SKM-1 (cell line): ENCODE measurements around the gene PLAC9.

Experiments
- DNase-seq: peaks from one replicate; lab custom pipeline; 2025; ENCODE audit not compliant: unreplicated experiment; lab: John Stamatoyannopoulos, UW

PLAC9 gene

DNA sequence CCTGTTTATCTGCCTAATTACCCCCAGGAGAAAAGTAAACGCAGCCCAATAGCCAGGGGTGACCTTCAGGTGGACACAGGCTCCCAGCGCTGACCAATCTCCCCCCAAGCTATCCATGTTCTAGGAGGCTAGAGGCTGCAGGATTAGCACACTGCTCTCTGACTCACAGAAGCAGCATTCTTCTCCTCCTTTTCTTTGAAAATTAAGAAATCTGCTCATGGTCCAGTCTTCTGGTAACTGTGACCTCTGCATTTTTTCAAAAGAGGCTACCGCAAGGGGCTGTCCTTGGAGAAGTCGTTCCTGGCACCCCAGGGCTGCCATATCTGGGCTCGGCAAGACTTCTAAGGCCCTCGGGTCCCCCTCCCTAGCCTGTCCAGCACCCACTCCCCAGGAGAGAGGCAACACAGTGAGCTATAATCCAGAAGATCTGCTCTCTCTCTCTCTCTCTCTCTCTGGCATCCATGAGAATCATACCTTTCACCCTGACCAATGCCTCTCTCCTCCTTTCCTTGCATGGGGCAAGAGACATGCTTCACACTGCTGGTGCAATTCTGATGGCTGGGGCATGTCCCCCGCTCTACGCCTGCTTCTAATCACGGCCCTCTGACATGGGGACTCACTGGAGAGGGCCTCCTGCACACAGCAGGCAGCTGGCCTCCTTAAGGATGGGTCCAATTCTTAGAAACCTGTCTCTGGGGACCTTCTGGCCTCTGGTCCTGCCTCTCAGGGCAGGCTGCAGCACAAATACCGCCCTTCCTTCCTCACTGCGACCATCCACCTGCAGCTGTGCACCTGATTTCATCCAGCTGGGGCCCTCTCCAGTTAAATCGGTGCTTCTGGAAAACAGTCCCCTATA is 45.5 kb downstream of the PLAC9 start:
- no peak for DNase-seq

DNA sequence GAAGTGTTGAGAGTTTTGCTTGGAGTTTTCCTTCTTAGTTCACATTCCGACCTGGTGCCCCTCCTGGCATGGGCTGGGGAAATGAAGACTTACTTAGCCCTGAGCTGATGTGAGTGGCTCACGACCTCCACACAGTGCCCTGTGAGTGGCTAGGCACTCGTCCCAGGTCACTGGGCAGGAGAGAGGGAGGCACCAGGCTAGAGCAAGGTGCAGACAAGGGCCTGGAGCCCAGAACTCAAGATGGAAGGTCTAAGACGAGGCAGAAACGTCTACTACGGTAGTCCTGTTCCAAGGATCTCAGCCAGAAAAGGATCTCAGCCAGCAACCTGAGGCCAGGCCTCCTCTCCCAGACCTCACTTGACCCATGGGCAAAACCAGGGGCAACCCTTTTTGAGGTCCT is 50.5 kb downstream of the PLAC9 start:
- DNase-seq, result no peak

DNA sequence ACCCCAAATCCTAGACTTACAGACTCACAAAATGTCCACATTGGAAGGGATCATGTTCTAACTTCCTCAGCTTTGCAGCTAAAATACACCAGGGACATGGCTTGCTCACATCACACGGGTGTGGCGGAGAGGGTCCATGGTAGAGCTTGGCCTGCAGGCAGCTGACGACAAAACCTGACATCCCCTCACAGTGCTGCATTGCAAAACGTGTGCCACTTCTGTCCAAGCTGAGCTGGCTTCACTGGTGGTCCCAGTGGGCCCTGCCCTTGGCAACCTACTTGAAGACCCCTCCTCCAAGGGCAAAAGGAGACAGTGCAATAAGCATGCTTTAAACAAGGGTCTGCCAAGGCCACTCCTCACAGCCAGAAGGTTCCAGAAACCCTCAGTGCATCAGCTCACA is 50.9 kb downstream of the PLAC9 start:
- DNase-seq, result no peak

DNA sequence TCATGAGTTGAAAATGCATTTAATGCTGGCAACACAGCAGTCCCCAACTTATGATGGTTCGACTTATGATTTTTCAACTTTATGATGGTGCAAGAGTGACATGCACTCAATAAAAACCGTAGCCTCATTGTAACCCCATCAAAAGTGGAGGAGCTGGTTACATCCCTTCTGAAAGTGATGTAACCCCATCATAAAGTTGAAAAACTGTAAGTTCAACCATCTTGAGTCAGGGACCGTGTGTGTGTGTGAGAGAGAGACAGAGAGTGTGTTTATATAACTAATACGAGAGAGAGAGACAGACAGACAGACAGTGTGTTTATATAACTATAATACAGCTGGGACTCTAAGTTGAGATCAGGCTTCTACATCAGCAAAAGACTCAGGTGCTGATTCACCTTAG is 51.8 kb downstream of the PLAC9 start:
- no peak for DNase-seq

DNA sequence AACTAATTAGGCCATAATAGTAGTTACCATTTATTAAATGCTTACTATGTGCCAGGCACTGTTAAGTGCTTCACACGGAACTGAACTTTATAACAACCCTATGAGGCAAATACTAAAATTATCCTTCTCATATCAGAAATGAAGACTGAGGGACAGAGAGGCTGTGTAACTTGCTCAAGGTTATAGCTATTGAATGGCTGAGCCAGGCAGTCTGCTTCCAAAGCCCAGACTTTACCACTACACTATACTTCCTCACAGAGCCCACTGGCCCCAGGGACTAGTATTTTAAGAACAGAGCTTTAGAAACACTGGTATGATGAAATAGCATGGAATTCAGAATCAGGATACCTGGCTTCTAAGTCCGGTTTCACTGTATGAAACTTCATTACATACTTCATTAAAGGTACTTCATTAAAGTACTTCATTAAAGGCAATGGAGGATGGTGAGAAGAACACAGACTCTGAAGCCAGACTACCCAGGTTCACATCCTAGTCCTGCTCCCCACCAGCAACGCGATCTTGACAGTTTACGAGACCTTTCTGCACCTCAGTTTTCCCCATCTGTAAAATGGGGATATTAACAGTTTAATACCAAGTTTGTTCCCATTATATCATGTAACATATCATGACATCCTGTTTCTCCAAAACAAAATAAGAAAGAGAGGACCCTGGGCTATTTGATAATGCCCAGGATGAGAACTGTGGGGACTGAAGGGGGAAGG is 53.2 kb downstream of the PLAC9 start:
- no peak for DNase-seq

DNA sequence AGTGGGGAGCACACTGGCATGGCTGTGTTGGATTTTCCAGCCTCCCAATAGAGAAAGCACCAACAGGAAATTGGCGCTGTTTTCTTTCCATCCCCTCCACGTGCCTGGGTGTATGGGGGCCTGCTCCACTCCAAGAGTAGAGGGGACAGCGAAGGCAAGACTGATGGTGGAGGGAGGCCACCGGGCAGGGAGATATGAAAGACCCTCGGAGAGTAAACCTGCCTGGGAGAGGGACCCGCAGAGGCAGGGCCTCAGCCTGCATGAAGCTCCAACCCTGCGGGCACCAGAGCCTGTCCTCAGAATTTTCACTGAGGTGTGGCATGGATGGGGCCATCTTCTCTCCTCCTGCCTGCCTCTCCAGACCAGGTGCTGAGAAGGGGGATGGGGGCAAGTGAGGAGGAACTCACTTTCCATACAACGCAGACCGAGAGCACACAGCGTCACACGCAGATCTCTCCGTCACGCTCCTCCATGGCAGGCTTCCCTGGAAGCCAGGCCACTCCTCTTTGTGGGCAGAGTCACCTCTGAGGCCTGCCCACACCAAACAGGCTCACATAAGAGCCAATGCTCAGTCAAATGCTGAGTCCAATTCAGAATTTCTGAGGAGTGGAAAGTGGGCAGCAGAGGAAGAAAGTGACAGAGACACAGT is 54.0 kb downstream of the PLAC9 start:
- DNase-seq, result no peak

DNA sequence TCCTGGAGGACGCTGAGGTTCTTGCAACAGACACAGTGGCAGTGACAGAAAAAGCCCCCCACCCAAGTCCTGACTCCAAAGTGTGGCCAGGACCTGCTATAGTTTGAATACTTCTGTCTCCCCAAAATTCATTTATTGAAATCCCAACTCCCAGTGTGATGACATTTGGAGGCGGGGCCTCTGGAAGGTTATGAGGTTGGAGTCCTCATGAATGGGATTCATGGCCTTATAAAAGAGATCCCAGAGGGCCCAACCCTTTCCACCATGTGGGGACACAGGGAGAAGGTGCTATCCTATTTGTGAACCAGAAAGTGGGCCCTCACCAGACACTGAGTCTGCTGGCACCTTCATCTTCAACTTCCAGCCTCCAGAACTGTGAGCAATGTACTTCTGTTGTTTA is 54.5 kb downstream of the PLAC9 start:
- no peak for DNase-seq

DNA sequence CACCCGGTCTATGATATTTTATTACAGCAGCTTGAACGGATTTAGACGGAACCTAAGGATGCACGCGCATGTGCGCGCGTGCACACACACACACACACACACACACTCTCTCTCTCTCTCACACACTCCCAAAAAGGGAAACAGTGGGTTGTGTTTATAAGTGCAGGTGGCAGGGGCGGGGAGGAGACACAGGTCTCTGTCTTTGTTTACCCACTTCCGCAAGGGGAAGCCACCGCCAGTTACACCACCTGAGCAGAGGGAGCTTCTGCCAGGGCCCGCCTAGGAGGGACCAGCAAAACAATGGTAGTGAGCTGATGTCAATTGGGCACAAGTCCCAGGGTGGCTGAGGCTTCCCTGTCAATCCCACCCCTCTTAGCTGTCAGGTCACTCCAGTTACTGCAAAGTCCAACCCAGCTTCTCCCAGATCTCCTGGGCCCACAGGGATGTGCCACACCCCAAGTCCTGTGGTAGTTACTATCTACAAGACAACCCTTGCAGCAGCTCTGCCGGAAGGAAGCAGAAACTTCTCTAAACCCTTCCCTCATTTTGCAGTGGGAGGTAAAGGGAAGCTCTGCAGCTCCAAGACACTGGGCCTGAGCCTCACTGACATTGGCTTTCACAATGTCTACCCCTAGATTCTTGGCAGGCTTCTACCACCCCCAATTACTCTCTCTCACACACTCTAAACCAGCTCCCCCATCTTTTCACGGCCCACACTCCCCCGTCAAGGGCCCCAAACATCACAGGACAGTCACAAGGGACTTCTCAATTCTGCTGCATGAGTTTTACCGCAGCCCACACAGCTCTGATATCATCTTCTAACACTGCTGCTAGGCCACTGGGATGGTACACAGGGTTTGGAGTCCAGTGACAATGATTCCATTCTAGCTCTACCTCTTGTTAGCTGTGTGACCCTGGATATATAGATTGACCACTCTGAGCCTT is 55.2 kb downstream of the PLAC9 start:
- DNase-seq, result peak; percentile 88

DNA sequence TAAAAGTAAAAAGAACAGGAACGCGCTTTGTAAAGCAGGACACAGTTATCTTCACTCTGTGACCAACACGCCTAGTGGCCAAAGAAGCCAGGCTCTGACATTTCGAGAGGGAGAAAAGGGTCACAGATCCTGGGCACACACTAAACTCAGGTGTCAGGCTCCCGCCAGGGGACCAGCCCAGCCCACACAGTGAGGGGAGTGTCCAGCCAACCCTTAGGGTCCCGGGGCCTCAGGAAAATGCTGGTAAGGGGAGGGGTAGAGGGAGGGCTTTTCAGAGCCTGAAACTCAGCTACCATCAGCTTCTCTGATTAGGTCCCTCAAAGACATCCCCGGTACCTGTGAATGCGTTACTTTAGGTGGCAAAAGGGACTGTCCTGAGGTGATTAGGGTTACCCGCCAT is 56.2 kb downstream of the PLAC9 start:
- DNase-seq, result no peak

DNA sequence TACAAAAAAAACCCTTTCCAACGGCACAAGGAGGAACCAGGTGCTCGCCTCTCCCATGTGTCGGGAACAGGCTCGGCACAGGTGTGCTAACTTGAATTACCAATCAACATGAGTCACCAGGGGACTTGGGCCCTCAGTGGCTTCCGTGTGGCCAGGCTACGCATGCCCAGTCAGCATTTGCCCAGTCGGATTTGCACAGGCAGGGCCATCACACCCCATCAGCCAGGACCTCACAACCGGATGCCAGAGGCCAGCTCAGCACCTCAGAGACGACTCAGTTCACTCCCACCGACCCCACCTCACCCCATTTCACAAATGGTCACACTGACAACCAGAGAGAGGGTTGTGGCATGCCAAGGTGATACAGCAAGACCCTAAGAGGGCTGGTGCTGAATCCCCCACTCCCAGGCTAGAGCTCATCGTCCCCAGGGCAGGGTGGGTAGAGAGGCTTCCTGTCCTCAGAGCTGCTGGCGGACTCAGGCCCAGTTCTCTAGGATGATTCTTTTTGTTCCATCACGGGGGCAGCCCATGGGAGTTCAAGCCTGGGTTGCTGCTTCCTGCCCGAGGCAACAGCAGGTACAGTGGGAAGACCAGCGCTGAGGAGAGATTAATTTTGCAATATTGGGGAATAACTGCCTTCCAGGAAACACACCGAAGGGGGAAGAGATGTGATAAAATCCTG is 59.2 kb downstream of the PLAC9 start:
- no peak for DNase-seq

DNA sequence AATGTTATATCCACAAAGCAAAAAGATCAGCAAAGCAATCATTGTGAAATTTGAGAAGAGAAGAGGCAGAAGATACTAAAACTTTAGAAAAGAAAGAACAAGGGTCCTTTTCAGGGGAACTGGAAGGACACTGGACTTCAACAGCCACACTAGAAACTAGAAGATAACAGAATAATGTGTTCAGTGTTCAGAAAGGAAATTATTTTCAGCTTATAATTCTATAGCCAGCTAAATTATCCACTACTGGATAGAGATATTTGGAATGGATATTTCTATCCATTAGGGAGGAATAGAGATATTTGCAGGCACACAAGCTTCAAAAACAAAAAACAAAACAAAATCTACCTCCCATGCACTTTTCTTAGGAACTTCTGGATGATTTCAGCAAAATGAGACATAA is 60.0 kb downstream of the PLAC9 start:
- no peak for DNase-seq

DNA sequence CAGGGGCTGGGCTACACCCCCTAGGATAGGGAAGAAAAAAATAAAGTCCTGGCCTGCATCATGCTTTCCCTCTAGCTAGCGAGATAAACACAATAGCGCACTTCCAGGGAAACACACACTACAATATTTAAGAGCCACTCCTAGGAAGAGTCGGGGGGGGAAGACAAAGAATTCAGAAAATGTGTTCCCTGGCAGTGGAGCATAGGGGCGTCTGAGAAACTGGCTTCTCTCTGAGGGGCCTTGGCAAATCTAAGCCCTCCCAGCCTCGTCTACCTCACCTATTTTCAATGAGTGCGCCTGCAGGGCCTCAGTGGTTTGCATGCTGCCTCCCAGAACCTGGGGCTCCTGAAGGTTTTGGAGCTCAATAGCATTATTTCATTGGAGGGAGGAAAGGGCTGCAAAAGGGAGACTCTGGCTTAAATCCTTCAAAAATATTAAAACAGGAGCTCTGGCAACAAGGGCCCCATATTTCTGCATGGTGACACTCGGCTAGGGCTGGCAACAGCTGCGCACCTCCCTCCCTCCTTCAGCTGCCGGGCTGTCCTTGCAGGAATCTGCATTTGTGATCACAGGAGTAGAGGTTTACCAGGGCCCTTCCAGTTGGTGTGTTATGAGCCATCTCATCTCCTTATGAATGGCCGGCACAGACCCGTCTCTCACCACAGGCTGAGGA is 62.0 kb downstream of the PLAC9 start:
- DNase-seq, result no peak
